OCI-LY1 (cell line): ENCODE results near the gene SNX1.

Source experiments
- H2AFZ ChIP-seq: fragments of 200-600 bp; sonication (generic), shearing (Covaris generic); 2 replicates; pipeline ENCODE4 v1.6.0; 2014; ENCODE audit warnings: antibody characterized with exemption, mild to moderate bottlenecking, low read length
- H3F3A ChIP-seq: fragments of 200-600 bp; sonication (generic), shearing (Covaris generic); 2 replicates; pipeline ENCODE4 v1.6.0; 2014; ENCODE audit warnings: mild to moderate bottlenecking, antibody characterized with exemption, low read length, moderate library complexity; ENCODE audit not compliant: insufficient read depth
- H3K27ac ChIP-seq: fragments of 200-600 bp; sonication (generic); 2 replicates; pipeline ENCODE4 v1.5.1; 2014; ENCODE audit warnings: low read length, mixed run types, mild to moderate bottlenecking, low read depth; ENCODE audit not compliant: poor library complexity, severe bottlenecking
- H3K27me3 ChIP-seq: fragments of 200-600 bp; sonication (generic); 2 replicates; pipeline ENCODE4 v1.6.0; 2014; ENCODE audit warnings: antibody characterized with exemption, mild to moderate bottlenecking, low read length, moderate library complexity; ENCODE audit not compliant: insufficient read depth
- H3K36me3 ChIP-seq: fragments of 200-600 bp; sonication (generic); 2 replicates; pipeline ENCODE4 v1.6.1; 2014; ENCODE audit warnings: mild to moderate bottlenecking, antibody characterized with exemption, low read length, moderate library complexity, mixed read lengths; ENCODE audit not compliant: insufficient read depth
- H3K4me1 ChIP-seq: fragments of 200-600 bp; sonication (generic); 2 replicates; pipeline ENCODE4 v1.5.1; 2014; ENCODE audit warnings: mild to moderate bottlenecking, low read length, moderate library complexity; ENCODE audit not compliant: insufficient read depth, severe bottlenecking
- H3K4me2 ChIP-seq: fragments of 200-600 bp; sonication (generic), shearing (Covaris generic); 2 replicates; pipeline ENCODE4 v1.6.1; 2014; ENCODE audit warnings: low read length
- H3K4me3 ChIP-seq: fragments of 200-600 bp; sonication (generic); 2 replicates; pipeline ENCODE4 v1.5.1; 2014; ENCODE audit warnings: low read length, low read depth, mild to moderate bottlenecking, mixed read lengths; ENCODE audit not compliant: poor library complexity, severe bottlenecking
- H3K79me2 ChIP-seq: fragments of 200-600 bp; shearing (Covaris generic); 2 replicates; pipeline ENCODE4 v1.6.1; 2016; ENCODE audit warnings: mixed run types, low read length, mixed read lengths; ENCODE audit not compliant: insufficient read depth
- H3K9ac ChIP-seq: fragments of 200-600 bp; sonication (generic), shearing (Covaris generic); 2 replicates; pipeline ENCODE4 v1.6.1; 2014; ENCODE audit warnings: mild to moderate bottlenecking, low read length, mixed read lengths
- H3K9me2 ChIP-seq: fragments of 200-600 bp; sonication (generic), shearing (Covaris generic); 2 replicates; pipeline ENCODE4 v1.6.1; 2014; ENCODE audit warnings: low read depth, mild to moderate bottlenecking, low read length, mixed read lengths
- H3K9me3 ChIP-seq: fragments of 200-600 bp; shearing (Covaris generic); 2 replicates; pipeline ENCODE4 v1.6.1; 2014; ENCODE audit warnings: low read length, mixed read lengths
- H4K20me1 ChIP-seq: fragments of 200-600 bp; sonication (generic), shearing (Covaris generic); 2 replicates; pipeline ENCODE4 v1.6.0; 2016; ENCODE audit warnings: mild to moderate bottlenecking, low read length; ENCODE audit not compliant: insufficient read depth
- EZH2 ChIP-seq: fragments of 200-600 bp; sonication (generic), shearing (Covaris generic); IDR thresholded peaks from 2 replicates; pipeline ENCODE4 v1.8.0; 2017; ENCODE audit warnings: borderline replicate concordance, mixed run types, mild to moderate bottlenecking, antibody characterized with exemption, low read length, moderate library complexity, mixed read lengths
- TF ChIP-seq, protein P1 (sequence below): fragments of 200-600 bp; sonication (generic), shearing (Covaris generic); IDR thresholded peaks from 2 replicates; pipeline ENCODE4 v1.5.1; 2017; ENCODE audit warnings: mild to moderate bottlenecking, antibody characterized with exemption, low read length, moderate library complexity, mixed read lengths

SNX1 gene

GRCh38 chr15:64158363-64159134 lies 62.8 kb downstream of the SNX1 start:
- Histone ChIP-seq H3K9me2 (no peaks in the 10 kb centered on the region), H3K36me3 (peaks cover 71% of the 10 kb centered on the region), H3K27ac (peak overlapping the region; percentile 18), H3K9ac (no peak overlapping the region; the same call in 1 of the 2 replicates), H3K4me2 (no peak overlapping the region; the same call in 1 of the 2 replicates), H3K4me3 (no peak overlapping the region), H3K9me3 (no peaks in the 10 kb centered on the region), H3K27me3 (no peaks in the 10 kb centered on the region), H2AFZ (no peak overlapping the region), H3F3A (no peaks in the 10 kb centered on the region), H4K20me1 (no peaks in the 10 kb centered on the region), H3K79me2 (peaks cover 9% of the 10 kb centered on the region), H3K4me1 (peaks cover 75% of the 10 kb centered on the region)
- TF ChIP-seq EZH2: no peak
- TF ChIP-seq, protein P1, sequence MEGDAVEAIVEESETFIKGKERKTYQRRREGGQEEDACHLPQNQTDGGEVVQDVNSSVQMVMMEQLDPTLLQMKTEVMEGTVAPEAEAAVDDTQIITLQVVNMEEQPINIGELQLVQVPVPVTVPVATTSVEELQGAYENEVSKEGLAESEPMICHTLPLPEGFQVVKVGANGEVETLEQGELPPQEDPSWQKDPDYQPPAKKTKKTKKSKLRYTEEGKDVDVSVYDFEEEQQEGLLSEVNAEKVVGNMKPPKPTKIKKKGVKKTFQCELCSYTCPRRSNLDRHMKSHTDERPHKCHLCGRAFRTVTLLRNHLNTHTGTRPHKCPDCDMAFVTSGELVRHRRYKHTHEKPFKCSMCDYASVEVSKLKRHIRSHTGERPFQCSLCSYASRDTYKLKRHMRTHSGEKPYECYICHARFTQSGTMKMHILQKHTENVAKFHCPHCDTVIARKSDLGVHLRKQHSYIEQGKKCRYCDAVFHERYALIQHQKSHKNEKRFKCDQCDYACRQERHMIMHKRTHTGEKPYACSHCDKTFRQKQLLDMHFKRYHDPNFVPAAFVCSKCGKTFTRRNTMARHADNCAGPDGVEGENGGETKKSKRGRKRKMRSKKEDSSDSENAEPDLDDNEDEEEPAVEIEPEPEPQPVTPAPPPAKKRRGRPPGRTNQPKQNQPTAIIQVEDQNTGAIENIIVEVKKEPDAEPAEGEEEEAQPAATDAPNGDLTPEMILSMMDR: no peak

GRCh38 chr15:64161688-64162477 lies 66.1 kb downstream of the SNX1 start:
- H3K36me3 ChIP-seq: peaks cover 42% of the 10 kb centered on the region
- no peaks in the 10 kb centered on the region for H3F3A ChIP-seq
- no peak for TF ChIP-seq EZH2
- TF ChIP-seq, protein P1: no peak
- H3K79me2 ChIP-seq: peaks cover 9% of the 10 kb centered on the region
- peaks cover 63% of the 10 kb centered on the region for H3K4me1 ChIP-seq
- H2AFZ ChIP-seq: no peak overlapping the region
- H3K27me3 ChIP-seq: no peaks in the 10 kb centered on the region
- peak overlapping the region; percentile 93 for H3K9ac ChIP-seq
- H3K4me3 ChIP-seq: peak overlapping the region; percentile 94
- no peaks in the 10 kb centered on the region for H4K20me1 ChIP-seq
- H3K4me2 ChIP-seq: peak overlapping the region; percentile 94
- H3K27ac ChIP-seq: peak overlapping the region; percentile 40
- no peaks in the 10 kb centered on the region for H3K9me3 ChIP-seq
- no peaks in the 10 kb centered on the region for H3K9me2 ChIP-seq

- peaks cover 61% of the 10 kb centered on the region for H3K4me1 ChIP-seq
- no peaks in the 10 kb centered on the region for H3K9me2 ChIP-seq
- no peak for TF ChIP-seq EZH2
- H3F3A ChIP-seq: no peaks in the 10 kb centered on the region
- no peaks in the 10 kb centered on the region for H4K20me1 ChIP-seq
- no peak overlapping the region for H2AFZ ChIP-seq
- no peaks in the 10 kb centered on the region for H3K27me3 ChIP-seq
- H3K9me3 ChIP-seq: no peaks in the 10 kb centered on the region
- H3K36me3 ChIP-seq: peaks cover 36% of the 10 kb centered on the region
- H3K4me3 ChIP-seq: peak overlapping the region; percentile 94
- peaks cover 9% of the 10 kb centered on the region for H3K79me2 ChIP-seq
- peak overlapping the region; percentile 93 for H3K9ac ChIP-seq
- peak overlapping the region; percentile 40 for H3K27ac ChIP-seq
- peak overlapping the region; percentile 94 for H3K4me2 ChIP-seq
Observed at GRCh38 chr15:64162478-64162868, 66.7 kb downstream of the SNX1 start.
